Osteocyte (in vitro differentiated cells): ENCODE data around the gene TENM3. TPM values are rescaled to one million over a fixed set of nuclear protein-coding genes. Genes with fewer than 3 reads are reported as not detected.

Experiments used
- DNase-seq: peaks from one replicate; pipeline ENCODE4 v3.0.0; 2021; ENCODE audit warnings: mixed read lengths; ENCODE audit not compliant: unreplicated experiment; ENCODE audit errors: extremely low spot score
- H3K27ac Mint-ChIP-seq: one replicate; pipeline ENCODE4 v1.8.0; 2021; ENCODE audit warnings: mild to moderate bottlenecking, mixed read lengths; ENCODE audit not compliant: unreplicated experiment
- H3K27me3 Mint-ChIP-seq: one replicate; pipeline ENCODE4 v1.8.0; 2021; ENCODE audit warnings: mixed read lengths; ENCODE audit not compliant: unreplicated experiment
- H3K36me3 Mint-ChIP-seq: one replicate; pipeline ENCODE4 v1.8.0; 2021; ENCODE audit warnings: mixed read lengths; ENCODE audit not compliant: unreplicated experiment
- H3K4me1 Mint-ChIP-seq: one replicate; pipeline ENCODE4 v1.8.0; 2021; ENCODE audit warnings: mixed read lengths; ENCODE audit not compliant: unreplicated experiment
- H3K4me3 Mint-ChIP-seq: one replicate; pipeline ENCODE4 v1.8.0; 2021; ENCODE audit warnings: mild to moderate bottlenecking, moderate library complexity, mixed read lengths; ENCODE audit not compliant: unreplicated experiment
- H3K9me3 Mint-ChIP-seq: one replicate; pipeline ENCODE4 v1.8.0; 2021; ENCODE audit warnings: mixed read lengths; ENCODE audit not compliant: unreplicated experiment
- CTCF ChIP-seq: fragments of 200-600 bp; sonication (generic); IDR thresholded peaks from 2 replicates; pipeline ENCODE4 v1.5.0; 2021; ENCODE audit warnings: antibody characterized with exemption, mild to moderate bottlenecking, moderate library complexity
- total RNA-seq: library from RNA; stranded (reverse); gene quantifications from 2 replicates; pipeline ENCODE4 v1.2.1, GENCODE V29; 2021

Gene TENM3
- total RNA-seq, 1 donor from 2014 or later: 78.3 TPM

GRCh38 chr4:182310962-182311361, 67.8 kb downstream of the TENM3 start:
- H3K36me3 Mint-ChIP-seq: peaks cover 14% of the 10 kb centered on the region
- no peak overlapping the region for H3K4me3 Mint-ChIP-seq
- no peak for DNase-seq
- no peak overlapping the region for H3K27ac Mint-ChIP-seq
- peaks cover 20% of the 10 kb centered on the region for H3K9me3 Mint-ChIP-seq
- H3K27me3 Mint-ChIP-seq: no peaks in the 10 kb centered on the region
- H3K4me1 Mint-ChIP-seq: peaks cover 18% of the 10 kb centered on the region
- TF ChIP-seq CTCF: no peak

- H3K9me3 Mint-ChIP-seq: peaks cover 22% of the 10 kb centered on the region
- H3K27me3 Mint-ChIP-seq: no peaks in the 10 kb centered on the region
- DNase-seq: no peak
- H3K27ac Mint-ChIP-seq: no peak overlapping the region
- no peak for TF ChIP-seq CTCF
- peaks cover 14% of the 10 kb centered on the region for H3K36me3 Mint-ChIP-seq
- no peak overlapping the region for H3K4me3 Mint-ChIP-seq
- H3K4me1 Mint-ChIP-seq: no peaks in the 10 kb centered on the region
Measured at GRCh38 chr4:182314537-182314936, 71.3 kb downstream of the TENM3 start.

- no peaks in the 10 kb centered on the region for H3K4me1 Mint-ChIP-seq
- peaks cover 22% of the 10 kb centered on the region for H3K9me3 Mint-ChIP-seq
- H3K4me3 Mint-ChIP-seq: no peak overlapping the region
- no peaks in the 10 kb centered on the region for H3K27me3 Mint-ChIP-seq
- TF ChIP-seq CTCF: no peak
- peaks cover 14% of the 10 kb centered on the region for H3K36me3 Mint-ChIP-seq
- no peak for DNase-seq
- no peak overlapping the region for H3K27ac Mint-ChIP-seq
Measured at GRCh38 chr4:182318256-182318655, 75.1 kb downstream of the TENM3 start.

- Mint-ChIP-seq H3K9me3 (peaks cover 11% of the 10 kb centered on the region), H3K4me3 (no peak overlapping the region), H3K27me3 (no peaks in the 10 kb centered on the region), H3K4me1 (peaks cover under 1% of the 10 kb centered on the region), H3K27ac (no peak overlapping the region), H3K36me3 (peaks cover 7% of the 10 kb centered on the region)
- no peak for DNase-seq
- no peak for TF ChIP-seq CTCF
Measured at GRCh38 chr4:182320092-182320491, 76.9 kb downstream of the TENM3 start.

- no peak for TF ChIP-seq CTCF
- Mint-ChIP-seq H3K9me3 (peaks cover 6% of the 10 kb centered on the region), H3K36me3 (peaks cover 4% of the 10 kb centered on the region), H3K27ac (no peak overlapping the region), H3K4me3 (no peak overlapping the region), H3K27me3 (no peaks in the 10 kb centered on the region), H3K4me1 (peaks cover 4% of the 10 kb centered on the region)
- no peak for DNase-seq
Measured at GRCh38 chr4:182320580-182320979, 77.4 kb downstream of the TENM3 start.
